CD4-positive, alpha-beta T cell (primary cell): ENCODE measurements around the gene RAD9A. TPM values are rescaled to one million over a fixed set of nuclear protein-coding genes. Genes with fewer than 3 reads are reported as not detected.

Source experiments
- ATAC-seq: fragments of 200-7000 bp; cut with Tn5 transposase; one replicate; pipeline ENCODE4 v1.10.0; 2022; ENCODE audit warnings: mild to moderate bottlenecking; ENCODE audit not compliant: poor library complexity
- CTCF ChIA-PET: fragments of 350-600 bp; sonication (Branson Sonifier 250); formaldehyde crosslinking; loops from one replicate; lab custom pipeline; 2021; ENCODE audit warnings: antibody characterized with exemption, inconsistent platforms; lab: Charles Lee
- POLR2A ChIA-PET: fragments of 350-600 bp; sonication (Branson Sonifier 250); formaldehyde crosslinking; loops from one replicate; lab custom pipeline; 2021; ENCODE audit warnings: antibody characterized with exemption, inconsistent platforms; lab: Charles Lee
- DNase-seq, 14 experiments: peaks; one replicate each; pipeline ENCODE4 v3.0.0-alpha.2; 2013 to 2020; ENCODE audit warnings: mixed read lengths in 2 of 14
- H3K27ac ChIP-seq, 2 donors: one replicate each; pipeline versions ENCODE4 v1.5.1 to v1.7.0; 2013; ENCODE audit warnings: low read length in 2 of 2, low read depth in 1 of 2, mild to moderate bottlenecking in 1 of 2
- H3K27me3 ChIP-seq, 2 experiments: 1 replicate in 1 of 2; 2 replicates in 1 of 2; pipeline versions ENCODE4 v1.6.1 to v1.7.0; 2013; ENCODE audit warnings: low read length in 2 of 2, control low read depth in 1 of 2, mild to moderate bottlenecking in 1 of 2, moderate library complexity in 1 of 2; ENCODE audit not compliant: insufficient read depth in 2 of 2, control insufficient read depth in 1 of 2
- H3K36me3 ChIP-seq: one replicate; pipeline ENCODE4 v1.6.1; 2013; ENCODE audit warnings: low read length, control low read depth; ENCODE audit not compliant: insufficient read depth
- H3K4me1 ChIP-seq: one replicate; pipeline ENCODE4 v1.6.1; 2013; ENCODE audit warnings: low read length, control low read depth; ENCODE audit not compliant: insufficient read depth
- H3K4me3 ChIP-seq: one replicate; pipeline ENCODE4 v1.5.1; 2013; ENCODE audit warnings: mild to moderate bottlenecking, low read length, moderate library complexity
- H3K9me3 ChIP-seq, 2 experiments: 1 replicate in 1 of 2; 2 replicates in 1 of 2; pipeline versions ENCODE4 v1.6.1 to v1.7.0; 2013; ENCODE audit warnings: low read length in 2 of 2, mild to moderate bottlenecking in 2 of 2, control low read depth in 1 of 2, moderate library complexity in 1 of 2; ENCODE audit not compliant: control insufficient read depth in 1 of 2, insufficient read depth in 1 of 2
- H3K27ac Mint-ChIP-seq: one replicate; pipeline ENCODE4 v1.8.0; 2020; ENCODE audit warnings: mixed read lengths
- H3K27me3 Mint-ChIP-seq: one replicate; pipeline ENCODE4 v1.8.0; 2021; ENCODE audit warnings: mixed read lengths
- H3K36me3 Mint-ChIP-seq: one replicate; pipeline ENCODE4 v1.8.0; 2021; ENCODE audit warnings: low read depth, mixed read lengths
- H3K4me1 Mint-ChIP-seq: one replicate; pipeline ENCODE4 v1.8.0; 2021; ENCODE audit warnings: low read depth, mixed read lengths
- H3K4me3 Mint-ChIP-seq: one replicate; pipeline ENCODE4 v1.8.0; 2020; ENCODE audit warnings: mild to moderate bottlenecking, mixed read lengths
- H3K9me3 Mint-ChIP-seq: one replicate; pipeline ENCODE4 v1.8.0; 2020; ENCODE audit warnings: mixed read lengths
- CTCF ChIP-seq: fragments of 200-600 bp; IDR thresholded peaks from one replicate; pipeline ENCODE4 v1.8.0; 2022; ENCODE audit warnings: antibody characterized with exemption, mild to moderate bottlenecking
- intact Hi-C, 2 experiments: fragments of 100-400 bp; cut with DNase I in 1 of 2; cut with micrococcal nuclease in 1 of 2; formaldehyde crosslinking; loops; one replicate each; pipeline versions ENCODE4 v1.15.1 to v1.9.0; 2023 to 2025; cut with DNase I, micrococcal nuclease
- total RNA-seq, 174 experiments: library from RNA in 2 of 174; stranded (reverse) in 2 of 174; gene quantifications; one replicate each; pipeline ENCODE4 v1.2.3 and lab custom pipeline; 2021 to 2026

RAD9A gene
- total RNA-seq, 2 experiments from 2014 or later = 19.3 to 20.3 TPM

DNA sequence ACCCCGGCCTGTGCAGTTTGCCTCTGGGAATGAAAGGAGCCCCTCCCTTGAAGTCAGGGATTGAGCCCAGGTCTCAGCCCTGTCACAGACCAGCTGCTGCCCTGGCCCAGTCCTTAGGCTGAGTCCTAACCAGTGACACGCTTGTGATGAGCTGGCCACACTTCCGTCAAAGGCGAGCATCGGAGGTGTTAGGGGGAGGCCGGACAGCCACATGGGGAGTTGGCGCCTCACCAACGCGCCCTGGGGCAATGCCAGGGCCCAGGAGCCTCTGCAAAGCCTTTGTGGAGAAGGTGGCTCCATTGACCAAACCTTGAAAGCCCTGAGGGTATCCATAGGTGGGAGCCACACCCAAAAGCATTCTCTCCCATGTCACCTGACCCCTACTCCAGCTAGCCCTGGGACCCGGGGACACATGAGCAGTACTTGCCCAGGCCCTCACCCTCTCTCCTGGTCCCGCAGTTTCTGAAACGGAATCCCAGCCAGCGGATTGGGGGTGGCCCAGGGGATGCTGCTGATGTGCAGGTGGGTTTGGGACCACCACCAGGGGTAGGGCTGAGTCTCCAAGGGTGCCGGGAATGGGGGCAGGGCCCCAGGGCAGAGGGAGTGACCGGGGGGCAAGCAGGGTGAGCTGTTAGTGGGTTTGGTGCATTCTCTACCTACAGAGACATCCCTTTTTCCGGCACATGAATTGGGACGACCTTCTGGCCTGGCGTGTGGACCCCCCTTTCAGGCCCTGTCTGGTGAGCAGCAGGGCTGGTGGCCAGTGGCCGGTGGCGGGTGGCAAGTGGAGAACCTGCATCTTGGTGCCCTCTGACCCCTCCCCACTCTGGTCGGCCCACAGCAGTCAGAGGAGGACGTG is 42.0 kb downstream of the RAD9A start:
- POLR2A ChIA-PET = interaction anchor here (0.8 to 17.7 kb wide), 12 partner anchors 9 to 82 kb away, joined by 3 to 411 read pairs (median 8); partner anchors contain the start of genes AIP, CARNS1, POLD4 and PPP1CA

GRCh38 chr11:67434395-67434881 is 42.7 kb downstream of the RAD9A start:
- Mint-ChIP-seq H3K36me3 (peaks cover 68% of the 10 kb centered on the region), H3K4me1 (peaks cover 50% of the 10 kb centered on the region), H3K27me3 (no peaks in the 10 kb centered on the region), H3K4me3 (peak overlapping the region; percentile 66), H3K9me3 (no peaks in the 10 kb centered on the region), H3K27ac (peak overlapping the region; percentile 78)
- peaks cover 59% of the 10 kb centered on the region for H3K36me3 ChIP-seq
- H3K27ac ChIP-seq = peak overlapping the region; percentile 52 to 94
- H3K27me3 ChIP-seq = no peaks in the 10 kb centered on the region
- ATAC-seq (no peak), DNase-seq (peak in 2 of 14 experiments; percentile 39 to 50)
- peaks cover 77% of the 10 kb centered on the region for H3K4me1 ChIP-seq
- TF ChIP-seq CTCF = no peak
- ChIA-PET CTCF (no interaction called here), POLR2A (interaction anchor here (1.2 to 17.7 kb wide), 8 partner anchors 10 to 83 kb away, joined by 6 to 411 read pairs (median 11); partner anchors contain the start of genes CARNS1, PPP1CA, TBC1D10C and TMEM134)
- H3K9me3 ChIP-seq = no peaks in the 10 kb centered on the region
- intact Hi-C loops = loop anchor here in 1 of 2 experiments (2.0 kb wide), 1 partner anchor 28 kb away; no protein-coding TSS in a partner anchor
- H3K4me3 ChIP-seq = peak overlapping the region; percentile 97

More for the DNA sequence above, 42.0 kb downstream of the RAD9A start:
- peak overlapping the region; percentile 78 for H3K27ac Mint-ChIP-seq
- no peaks in the 10 kb centered on the region for H3K9me3 Mint-ChIP-seq
- CTCF ChIA-PET = interaction anchor here (0.6 kb wide), 1 partner anchor 10 kb away, joined by 3 read pairs; no protein-coding TSS in a partner anchor
- intact Hi-C loops = loop anchor here in 1 of 2 experiments (2.0 kb wide), 1 partner anchor 27 kb away; no protein-coding TSS in a partner anchor
- peak overlapping the region; percentile 52 to 94 for H3K27ac ChIP-seq
- no peak overlapping the region for H3K4me3 ChIP-seq
- H3K9me3 ChIP-seq = no peaks in the 10 kb centered on the region
- no peak for TF ChIP-seq CTCF
- peaks cover 47% of the 10 kb centered on the region for H3K4me1 Mint-ChIP-seq
- DNase-seq = peak in 3 of 14 experiments; percentile 37 to 59 (median 51)
- H3K27me3 ChIP-seq = no peaks in the 10 kb centered on the region
- H3K4me3 Mint-ChIP-seq = peak overlapping the region; percentile 66
- peaks cover 62% of the 10 kb centered on the region for H3K36me3 ChIP-seq
- ATAC-seq = no peak
- peaks cover 67% of the 10 kb centered on the region for H3K36me3 Mint-ChIP-seq
- peaks cover 77% of the 10 kb centered on the region for H3K4me1 ChIP-seq
- no peaks in the 10 kb centered on the region for H3K27me3 Mint-ChIP-seq

- Histone ChIP-seq H3K4me1 (peaks cover 77% of the 10 kb centered on the region), H3K4me3 (peak overlapping the region; percentile 97), H3K9me3 (no peaks in the 10 kb centered on the region), H3K27me3 (no peaks in the 10 kb centered on the region), H3K36me3 (peaks cover 51% of the 10 kb centered on the region), H3K27ac (peak overlapping the region; percentile 52 to 94)
- ChIA-PET CTCF (no interaction called here), POLR2A (interaction anchor here (1.3 to 17.7 kb wide), 9 partner anchors 9 to 50 kb away, joined by 6 to 411 read pairs (median 87); partner anchors contain the start of genes AIP, CARNS1, PPP1CA and TBC1D10C)
- TF ChIP-seq CTCF = no peak
- Mint-ChIP-seq H3K27me3 (no peaks in the 10 kb centered on the region), H3K27ac (peak overlapping the region; percentile 78), H3K36me3 (peaks cover 68% of the 10 kb centered on the region), H3K4me1 (peaks cover 58% of the 10 kb centered on the region), H3K4me3 (peak overlapping the region; percentile 98), H3K9me3 (no peaks in the 10 kb centered on the region)
- intact Hi-C loops = loop anchor here in 1 of 2 experiments (2.0 kb wide), 1 partner anchor 28 kb away; no protein-coding TSS in a partner anchor
- DNase-seq = peak in 1 of 14 experiments; percentile 37
- no peak for ATAC-seq
Observed at GRCh38 chr11:67435031-67435726, 43.4 kb downstream of the RAD9A start.
